ENCODE measurements around the gene ARMC6. TPM values are rescaled to one million over a fixed set of nuclear protein-coding genes. Genes with fewer than 3 reads are reported as not detected.

Gene ARMC6
- polyA plus RNA-seq (2011; rRNA removed), result 20.7 and 31.5 TPM in 2 replicates
- 25.1 and 40.5 TPM in 2 replicates for polyA minus RNA-seq (2011; rRNA and poly(A)+ RNA removed)

GRCh38 chr19:19033426-19034203 lies at the start of gene ARMC6, which contains the start of gene SUGP2:
ARMC6 (plus strand) TSS chr19:19033603; CDS start chr19:19034210, 607 bp downstream.
SUGP2 (minus strand) TSS chr19:19033517; CDS start chr19:19031071, 2,446 bp downstream.
- ChIA-PET CTCF (no interaction called here), POLR2A (no interaction called here)
- Histone ChIP-seq H3K27me3 (ENCODE audit: control insufficient read depth, insufficient read depth, low read length) (no peaks in the 10 kb centered on the region), H3K36me3 (ENCODE audit: control insufficient read depth, insufficient read depth, low read length) (peaks cover 2% of the 10 kb centered on the region; the same call in 1 of the 2 replicates), H3K4me3 (ENCODE audit: low read depth, low read length) (peak within 1 kb of the TSS; percentile 67)
- no peak; the same call in 1 of the 2 replicates for TF ChIP-seq CTCF (IDR thresholded peaks at IDR 0.05; ENCODE audit: insufficient read depth, low read depth, low read length)
- peak; percentile 56 for DNase-seq (ENCODE audit: low read depth)

- TF ChIP-seq CTCF (IDR thresholded peaks at IDR 0.05; ENCODE audit: insufficient read depth, low read depth, low read length), result no peak
- CTCF ChIA-PET, result interaction anchor here (0.7 kb wide), 1 partner anchor 39 kb away, joined by 6 read pairs; no protein-coding TSS in a partner anchor
- Histone ChIP-seq H3K4me3 (ENCODE audit: low read depth, low read length) (no peak overlapping the region), H3K36me3 (ENCODE audit: control insufficient read depth, insufficient read depth, low read length) (no peaks in the 10 kb centered on the region), H3K27me3 (ENCODE audit: control insufficient read depth, insufficient read depth, low read length) (no peaks in the 10 kb centered on the region; the same call in 1 of the 2 replicates)
- no peak for DNase-seq (ENCODE audit: low read depth)
- POLR2A ChIA-PET, result no interaction called here
Measured at GRCh38 chr19:18984251-18984650, 49.2 kb upstream of the ARMC6 start.

- Histone ChIP-seq H3K4me3 (ENCODE audit: low read depth, low read length) (no peak overlapping the region), H3K36me3 (ENCODE audit: control insufficient read depth, insufficient read depth, low read length) (no peaks in the 10 kb centered on the region), H3K27me3 (ENCODE audit: control insufficient read depth, insufficient read depth, low read length) (no peaks in the 10 kb centered on the region; the same call in 1 of the 2 replicates)
- ChIA-PET CTCF (interaction anchor here (2.4 to 3.6 kb wide), 3 partner anchors 8 to 118 kb away, joined by 9 to 44 read pairs (median 21); no protein-coding TSS in a partner anchor), POLR2A (no interaction called here)
- no peak for TF ChIP-seq CTCF (IDR thresholded peaks at IDR 0.05; ENCODE audit: insufficient read depth, low read depth, low read length)
- no peak for DNase-seq (ENCODE audit: low read depth)
Measured at GRCh38 chr19:18985257-18985656, 48.1 kb upstream of the ARMC6 start.

- Histone ChIP-seq H3K27me3 (ENCODE audit: control insufficient read depth, insufficient read depth, low read length) (no peaks in the 10 kb centered on the region; the same call in 1 of the 2 replicates), H3K4me3 (ENCODE audit: low read depth, low read length) (no peak overlapping the region), H3K36me3 (ENCODE audit: control insufficient read depth, insufficient read depth, low read length) (peaks cover 7% of the 10 kb centered on the region)
- CTCF ChIA-PET, result interaction anchor here (0.6 to 3.6 kb wide), 28 partner anchors 10 to 509 kb away, joined by 3 to 44 read pairs (median 5); partner anchors contain the start of genes CERS1, COPE, DDX49 and HOMER3
- no peak for DNase-seq (ENCODE audit: low read depth)
- TF ChIP-seq CTCF (IDR thresholded peaks at IDR 0.05; ENCODE audit: insufficient read depth, low read depth, low read length), result no peak
- POLR2A ChIA-PET, result no interaction called here
Measured at GRCh38 chr19:18987456-18987855, 45.9 kb upstream of the ARMC6 start.

- ChIA-PET POLR2A (no interaction called here), CTCF (interaction anchor here (1.1 to 3.3 kb wide), 2 partner anchors 16 to 95 kb away, joined by 5 to 33 read pairs; partner anchors contain the start of gene CERS1)
- Histone ChIP-seq H3K4me3 (ENCODE audit: low read depth, low read length) (no peak overlapping the region), H3K27me3 (ENCODE audit: control insufficient read depth, insufficient read depth, low read length) (no peaks in the 10 kb centered on the region; the same call in 1 of the 2 replicates), H3K36me3 (ENCODE audit: control insufficient read depth, insufficient read depth, low read length) (peaks cover 16% of the 10 kb centered on the region)
- TF ChIP-seq CTCF (IDR thresholded peaks at IDR 0.05; ENCODE audit: insufficient read depth, low read depth, low read length), result no peak
- DNase-seq (ENCODE audit: low read depth), result no peak
Measured at GRCh38 chr19:18989316-18989715, 44.1 kb upstream of the ARMC6 start.
